GM06990 (cell line): ENCODE results near the gene M1AP.

ENCODE experiments used
- DNase-seq: peaks from one replicate; pipeline ENCODE4 v3.0.0-alpha.2; 2011; ENCODE audit not compliant: insufficient read length; ENCODE audit errors: extremely low read depth
- H3K27me3 ChIP-seq: replicated peaks from 2 replicates; pipeline ENCODE4 v1.6.0; 2011; ENCODE audit warnings: low read length; ENCODE audit not compliant: control insufficient read depth, insufficient read depth
- H3K36me3 ChIP-seq: 2 replicates; pipeline ENCODE4 v1.5.1; 2011; ENCODE audit warnings: low read length; ENCODE audit not compliant: control insufficient read depth, insufficient read depth
- H3K4me3 ChIP-seq: replicated peaks from 2 replicates; pipeline ENCODE4 v1.5.1; 2011; ENCODE audit warnings: low read depth, mild to moderate bottlenecking, control low read depth, low read length
- TF ChIP-seq, protein P1 (sequence below): IDR thresholded peaks from 2 replicates; pipeline ENCODE4 v1.5.1; 2011; ENCODE audit warnings: low read length, control low read depth, mild to moderate bottlenecking, inconsistent platforms; ENCODE audit not compliant: insufficient read depth, poor library complexity, severe bottlenecking

M1AP gene

DNA sequence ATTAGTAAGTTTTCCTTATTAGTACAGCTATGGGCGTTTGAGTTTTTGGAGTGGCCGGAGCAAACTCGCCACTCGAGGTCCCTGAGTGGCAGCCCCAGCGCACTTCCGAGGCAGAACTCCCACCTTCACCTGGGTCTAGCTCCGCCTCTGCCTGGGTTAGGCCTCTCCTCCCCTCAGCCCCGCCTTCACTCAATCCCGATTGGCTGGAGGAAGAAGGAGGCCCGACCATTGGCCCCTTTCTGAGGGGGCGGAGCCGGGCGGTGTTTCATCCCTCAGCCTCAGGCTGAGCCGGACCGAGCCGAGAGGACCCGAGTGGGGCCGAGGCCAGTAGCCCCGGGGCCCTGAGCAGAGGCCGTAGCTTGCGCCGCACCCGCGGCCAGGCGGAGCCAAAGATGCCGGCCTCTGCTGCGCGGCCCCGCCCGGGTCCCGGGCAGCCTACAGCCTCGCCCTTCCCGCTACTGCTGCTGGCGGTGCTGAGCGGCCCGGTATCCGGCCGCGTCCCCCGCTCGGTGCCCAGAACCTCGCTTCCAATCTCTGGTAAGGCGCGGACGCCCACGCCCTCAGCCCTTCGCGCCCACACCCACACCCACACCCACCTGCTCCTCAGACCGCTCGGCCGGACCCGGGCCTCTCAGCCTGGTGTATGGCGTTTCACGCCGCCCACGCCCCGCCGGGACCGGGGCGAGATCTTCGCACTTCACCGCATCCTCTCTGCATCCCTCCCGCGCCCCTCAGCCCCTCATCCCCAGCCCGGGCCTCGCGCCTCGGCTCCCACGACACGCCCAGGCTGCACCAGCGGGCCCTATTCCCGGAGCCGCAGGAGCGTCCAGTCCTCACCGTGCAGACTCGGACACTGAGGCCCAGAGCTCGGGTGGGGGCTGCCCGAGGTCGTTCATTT lies 6.1 kb upstream of the M1AP start, which contains the start of gene SEMA4F:
SEMA4F (plus strand) TSS at position 263 of the 898 bp plus-strand sequence; CDS start at position 393, 130 bp downstream.
- H3K4me3 ChIP-seq, result peak within 1 kb of the TSS; percentile 78
- peak; percentile 92 for DNase-seq
- TF ChIP-seq, protein P1, sequence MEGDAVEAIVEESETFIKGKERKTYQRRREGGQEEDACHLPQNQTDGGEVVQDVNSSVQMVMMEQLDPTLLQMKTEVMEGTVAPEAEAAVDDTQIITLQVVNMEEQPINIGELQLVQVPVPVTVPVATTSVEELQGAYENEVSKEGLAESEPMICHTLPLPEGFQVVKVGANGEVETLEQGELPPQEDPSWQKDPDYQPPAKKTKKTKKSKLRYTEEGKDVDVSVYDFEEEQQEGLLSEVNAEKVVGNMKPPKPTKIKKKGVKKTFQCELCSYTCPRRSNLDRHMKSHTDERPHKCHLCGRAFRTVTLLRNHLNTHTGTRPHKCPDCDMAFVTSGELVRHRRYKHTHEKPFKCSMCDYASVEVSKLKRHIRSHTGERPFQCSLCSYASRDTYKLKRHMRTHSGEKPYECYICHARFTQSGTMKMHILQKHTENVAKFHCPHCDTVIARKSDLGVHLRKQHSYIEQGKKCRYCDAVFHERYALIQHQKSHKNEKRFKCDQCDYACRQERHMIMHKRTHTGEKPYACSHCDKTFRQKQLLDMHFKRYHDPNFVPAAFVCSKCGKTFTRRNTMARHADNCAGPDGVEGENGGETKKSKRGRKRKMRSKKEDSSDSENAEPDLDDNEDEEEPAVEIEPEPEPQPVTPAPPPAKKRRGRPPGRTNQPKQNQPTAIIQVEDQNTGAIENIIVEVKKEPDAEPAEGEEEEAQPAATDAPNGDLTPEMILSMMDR, result no peak
- no peaks in the 10 kb centered on the region; the same call in 1 of the 2 replicates for H3K36me3 ChIP-seq
- no peaks in the 10 kb centered on the region for H3K27me3 ChIP-seq

DNA sequence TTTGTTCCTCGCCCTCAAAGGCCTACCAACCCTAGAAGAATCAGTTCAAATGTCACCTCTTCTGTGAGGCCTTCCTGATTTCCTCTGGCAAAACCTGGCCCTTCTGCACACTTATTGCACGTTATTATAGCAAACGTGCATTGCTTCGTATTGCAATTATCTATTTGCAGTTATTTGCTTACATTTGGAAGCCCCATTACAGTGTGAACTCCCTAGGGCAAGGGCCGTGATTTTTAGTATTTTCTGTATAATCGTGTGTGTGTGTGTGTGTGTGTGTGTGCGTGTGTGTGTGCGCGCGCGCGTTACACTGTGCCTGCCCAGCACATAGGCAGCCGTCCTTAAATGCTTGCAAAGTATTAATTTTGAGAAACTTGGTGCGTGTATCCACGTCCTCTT lies 5.5 kb upstream of the M1AP start:
- no peak for DNase-seq
- H3K36me3 ChIP-seq, result no peaks in the 10 kb centered on the region; the same call in 1 of the 2 replicates
- no peaks in the 10 kb centered on the region for H3K27me3 ChIP-seq
- TF ChIP-seq, protein P1, result no peak
- peak overlapping the region; percentile 78 for H3K4me3 ChIP-seq

DNA sequence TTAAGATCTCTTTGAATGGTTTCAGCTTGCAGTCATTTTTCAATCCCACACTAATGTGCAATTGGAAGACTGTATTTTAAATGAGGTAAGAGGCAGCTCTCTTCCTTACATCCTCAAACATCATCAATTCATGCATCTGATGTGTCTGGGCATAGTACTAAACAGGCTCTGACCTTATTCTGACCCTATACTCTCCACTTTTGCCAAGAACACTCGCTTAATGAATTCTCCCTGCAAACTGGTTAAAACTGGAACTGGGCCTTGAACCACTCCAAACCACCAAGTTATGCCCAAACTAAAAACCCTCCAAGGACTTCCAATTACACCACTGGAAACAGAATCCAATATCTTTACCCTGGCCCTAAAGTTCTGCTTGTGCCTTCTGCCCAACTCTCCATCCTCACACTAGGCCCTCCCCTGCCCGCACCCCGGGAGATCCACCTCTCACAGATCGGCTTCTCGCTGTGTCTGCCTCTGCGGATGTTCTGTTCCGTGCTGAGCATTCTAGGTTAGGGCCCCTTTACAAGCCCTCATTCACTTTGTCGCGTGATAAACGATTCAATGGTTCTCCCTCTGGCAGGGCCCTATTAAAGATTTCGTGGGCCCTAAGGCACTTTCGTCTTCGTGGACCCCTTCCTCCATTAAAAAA lies 1.2 kb downstream of the M1AP start:
- no peaks in the 10 kb centered on the region for H3K27me3 ChIP-seq
- H3K36me3 ChIP-seq, result no peaks in the 10 kb centered on the region
- TF ChIP-seq, protein P1, result no peak
- H3K4me3 ChIP-seq, result no peak overlapping the region
- no peak for DNase-seq

DNA sequence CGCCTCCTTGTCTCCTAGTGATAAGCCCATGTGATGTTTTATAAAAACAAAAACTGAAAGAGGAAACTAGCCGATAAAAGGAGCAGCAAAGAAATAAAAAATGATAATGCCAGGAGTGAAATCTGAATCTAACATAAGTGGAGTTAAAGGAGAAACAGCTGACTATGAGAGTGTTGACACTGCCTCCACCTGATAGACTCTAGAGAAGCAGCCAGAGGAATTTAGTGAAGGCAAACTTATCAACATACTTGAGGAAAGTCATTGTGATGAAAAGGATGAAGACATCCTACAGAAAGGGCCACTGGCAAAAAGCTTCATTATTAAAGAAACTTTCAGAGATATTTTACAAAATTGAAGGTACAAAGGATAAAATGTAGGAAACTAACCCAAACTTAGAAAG lies 1.9 kb downstream of the M1AP start:
- Histone ChIP-seq H3K36me3 (no peaks in the 10 kb centered on the region), H3K27me3 (no peaks in the 10 kb centered on the region), H3K4me3 (no peak overlapping the region)
- DNase-seq, result no peak
- TF ChIP-seq, protein P1, result no peak

DNA sequence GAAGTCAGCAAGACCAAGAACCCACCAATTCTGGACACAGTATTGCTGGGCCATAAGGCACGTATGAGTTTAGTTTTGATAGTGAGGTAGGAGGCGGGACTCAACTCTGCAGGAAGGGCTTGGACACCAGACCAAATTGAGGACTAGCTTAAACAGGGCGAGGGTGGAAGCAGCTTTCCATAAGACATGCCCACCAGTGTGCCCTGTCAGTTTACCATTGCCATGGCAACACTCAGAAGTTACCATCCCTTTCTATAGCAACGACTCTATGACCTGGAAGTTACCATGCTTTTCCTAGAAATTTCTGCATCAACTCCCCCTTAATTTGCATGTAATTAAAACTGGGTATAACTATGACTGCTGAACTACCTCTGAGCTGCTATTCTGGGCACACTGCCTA lies 2.8 kb downstream of the M1AP start:
- no peaks in the 10 kb centered on the region for H3K36me3 ChIP-seq
- H3K27me3 ChIP-seq, result no peaks in the 10 kb centered on the region
- H3K4me3 ChIP-seq, result no peak overlapping the region
- no peak for DNase-seq
- TF ChIP-seq, protein P1, result no peak
